RWPE1 (cell line): ENCODE measurements around the gene MED29.

Experiments used
- CTCF ChIA-PET: fragments of 350-600 bp; sonication (Branson Sonifier 250); formaldehyde crosslinking; extraction: SDS; loops from one replicate; lab custom pipeline; 2021; lab: Yijun Ruan, JAX
- POLR2A ChIA-PET: fragments of 400-600 bp; formaldehyde crosslinking; extraction: SDS; loops from one replicate; lab custom pipeline; 2020; ENCODE audit warnings: antibody characterized with exemption; ENCODE audit not compliant: low non-redundant PET; lab: Yijun Ruan, JAX
- DNase-seq: peaks from one replicate; pipeline ENCODE4 v3.0.0; 2012; ENCODE audit warnings: low spot score
- H3K27ac ChIP-seq: fragments of 450-650 bp; 2 replicates; pipeline ENCODE4 v1.5.1; 2017
- CTCF ChIP-seq: fragments of 450-650 bp; conservative IDR thresholded peaks from 2 replicates; pipeline ENCODE4 v1.5.1; 2017; ENCODE audit warnings: low read depth, mild to moderate bottlenecking

The MED29 gene

GRCh38 chr19:39385629-39386411, 5.4 kb upstream of the MED29 start:
- POLR2A ChIA-PET: no interaction called here
- CTCF ChIA-PET: interaction anchor here (0.6 to 1.8 kb wide), 3 partner anchors 12 to 178 kb away, joined by 3 to 8 read pairs (median 4); no protein-coding TSS in a partner anchor
- peak overlapping the region; percentile 60 for H3K27ac ChIP-seq
- DNase-seq: no peak
- no peak for TF ChIP-seq CTCF

- CTCF ChIA-PET: no interaction called here
- peak overlapping the region; percentile 60 for H3K27ac ChIP-seq
- TF ChIP-seq CTCF: no peak
- POLR2A ChIA-PET: no interaction called here
- DNase-seq: no peak
Measured at GRCh38 chr19:39386557-39386956, 4.6 kb upstream of the MED29 start.

- no peak for TF ChIP-seq CTCF
- peak overlapping the region; percentile 94 for H3K27ac ChIP-seq
- CTCF ChIA-PET: no interaction called here
- POLR2A ChIA-PET: no interaction called here
- no peak for DNase-seq
Measured at GRCh38 chr19:39388657-39389056, 2.5 kb upstream of the MED29 start.

GRCh38 chr19:39389631-39390414, 1.4 kb upstream of the MED29 start:
- peak overlapping the region; percentile 94 for H3K27ac ChIP-seq
- ChIA-PET CTCF (interaction anchor here (0.5 to 0.6 kb wide), 2 partner anchors 14 to 64 kb away, joined by 3 to 8 read pairs; no protein-coding TSS in a partner anchor), POLR2A (no interaction called here)
- no peak for DNase-seq
- no peak for TF ChIP-seq CTCF

- no peak for TF ChIP-seq CTCF
- H3K27ac ChIP-seq: peak overlapping the region; percentile 94
- ChIA-PET POLR2A (interaction anchor here (1.4 kb wide), 1 partner anchor 45 kb away, joined by 8 read pairs; the partner anchor contains the start of gene RPS16), CTCF (interaction anchor here (0.6 to 1.8 kb wide), 2 partner anchors 14 to 21 kb away, joined by 3 to 9 read pairs; no protein-coding TSS in a partner anchor)
- DNase-seq: peak; percentile 86
Measured at GRCh38 chr19:39390451-39390750, 777 bp upstream of the MED29 start.
